Kidney (tissue), 14 donors: ENCODE measurements around the gene KLC1. TPM values are rescaled to one million over a fixed set of nuclear protein-coding genes. Genes with fewer than 3 reads are reported as not detected.

Source experiments
- DNase-seq, 5 donors: peaks; one replicate each; pipeline ENCODE4 v3.0.0-alpha.2; 2013 to 2020
- FAIRE-seq: peaks from 2 replicates; lab custom pipeline; 2012; peaks lifted over from hg19 to GRCh38; lab: Jason Lieb, UNC
- H3K27ac ChIP-seq, 2 donors: one replicate each; pipeline ENCODE4 v1.7.0; 2013; ENCODE audit warnings: low read depth in 2 of 2, low read length in 2 of 2, inconsistent platforms in 1 of 2
- H3K27me3 ChIP-seq: one replicate; pipeline ENCODE4 v1.7.1; 2013; ENCODE audit warnings: low read length, inconsistent platforms; ENCODE audit not compliant: control insufficient read depth, insufficient read depth
- H3K36me3 ChIP-seq, 3 donors: one replicate each; pipeline versions ENCODE4 v1.7.0 to v1.7.1; 2013; ENCODE audit warnings: low read length in 3 of 3, control low read depth in 1 of 3, inconsistent platforms in 1 of 3; ENCODE audit not compliant: insufficient read depth in 3 of 3, control insufficient read depth in 2 of 3
- H3K4me1 ChIP-seq, 3 donors: one replicate each; pipeline versions ENCODE4 v1.7.0 to v1.7.1; 2013; ENCODE audit warnings: low read length in 3 of 3, inconsistent platforms in 1 of 3, low read depth in 1 of 3; ENCODE audit not compliant: control insufficient read depth in 2 of 3, insufficient read depth in 2 of 3
- H3K4me3 ChIP-seq, 3 donors: one replicate each; pipeline versions ENCODE4 v1.7.0 to v1.8.1; 2013; ENCODE audit warnings: low read length in 3 of 3, control low read depth in 1 of 3, inconsistent platforms in 1 of 3
- H3K9ac ChIP-seq, 3 donors: one replicate each; pipeline versions ENCODE4 v1.7.0 to v1.7.1; 2013; ENCODE audit warnings: low read length in 3 of 3, control low read depth in 1 of 3, inconsistent platforms in 1 of 3
- H3K9me3 ChIP-seq, 3 donors: one replicate each; pipeline versions ENCODE4 v1.7.0 to v1.7.1; 2013; ENCODE audit warnings: low read length in 3 of 3, control low read depth in 1 of 3, inconsistent platforms in 1 of 3; ENCODE audit not compliant: control insufficient read depth in 2 of 3, insufficient read depth in 1 of 3
- intact Hi-C: fragments of 100-400 bp; cut with DNase I; formaldehyde crosslinking; loops from one replicate; pipeline ENCODE4 v1.11.1; 2022
- polyA plus RNA-seq: library from polyadenylated mRNA; stranded (reverse); fragments of 350-450 nt; fragmentation: Illumina TruSeq; extraction: RNeasy Lipid Tissue Mini Kit (QIAGEN cat#74804); gene quantifications from one replicate; pipeline ENCODE4 v1.2.3, GENCODE V29; 2014; ENCODE audit warnings: low read depth, low replicate concordance; ENCODE audit not compliant: insufficient read depth
- total RNA-seq: library from RNA; stranded (reverse); fragmentation: NEBNext Ultra II Directional; extraction: Animal tissue kit (Norgen Biotek cat#: 25700); gene quantifications from one replicate; pipeline ENCODE4 v1.2.1, GENCODE V29; 2021
- TF ChIP-seq, protein P1 (sequence below): IDR thresholded peaks from 3 replicates; pipeline ENCODE4 v1.5.1; 2012; ENCODE audit warnings: mild to moderate bottlenecking, moderate library complexity, borderline replicate concordance; ENCODE audit not compliant: insufficient read depth; ENCODE audit errors: extremely low read depth
- donor health status: control.
- donor health status: control.
- donor health status: control.
- donor health status: control.
- donor health status: control.
- donor health status: DM: yes; HTN: yes; CAD: no.
- donor health status: Normal renal cell carcinoma (clear cell type).

The KLC1 gene
- total and polyA plus RNA-seq, 2 donors from 2014 or later: 49.8 to 152 TPM

DNA sequence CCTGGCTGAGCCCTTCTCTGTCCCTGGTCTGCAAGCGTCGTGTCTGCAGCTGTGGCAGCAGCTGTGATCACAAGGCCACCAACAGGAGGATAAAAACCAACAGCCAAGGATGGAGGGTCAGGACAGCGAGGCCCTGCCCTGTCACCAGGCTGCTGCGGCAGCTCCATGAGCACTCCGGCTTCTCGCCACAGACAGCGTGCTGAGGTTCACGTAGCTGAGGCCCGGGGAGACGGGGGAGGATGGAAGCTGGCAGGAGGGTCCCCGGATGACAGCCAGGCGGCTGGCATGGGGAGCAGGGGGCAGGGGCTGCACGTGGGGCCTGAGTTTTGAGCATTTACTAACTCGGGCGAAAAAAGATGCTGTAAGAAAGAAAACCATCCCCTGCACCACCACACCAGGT lies 80.8 kb downstream of the KLC1 start:
- H3K27me3 ChIP-seq: no peaks in the 10 kb centered on the region
- no peak for DNase-seq
- peaks cover 0 to 18% (median 0%) of the 10 kb centered on the region in 3 donors for H3K4me1 ChIP-seq
- no peaks in the 10 kb centered on the region for H3K36me3 ChIP-seq
- no peak overlapping the region for H3K9ac ChIP-seq
- TF ChIP-seq, protein P1, sequence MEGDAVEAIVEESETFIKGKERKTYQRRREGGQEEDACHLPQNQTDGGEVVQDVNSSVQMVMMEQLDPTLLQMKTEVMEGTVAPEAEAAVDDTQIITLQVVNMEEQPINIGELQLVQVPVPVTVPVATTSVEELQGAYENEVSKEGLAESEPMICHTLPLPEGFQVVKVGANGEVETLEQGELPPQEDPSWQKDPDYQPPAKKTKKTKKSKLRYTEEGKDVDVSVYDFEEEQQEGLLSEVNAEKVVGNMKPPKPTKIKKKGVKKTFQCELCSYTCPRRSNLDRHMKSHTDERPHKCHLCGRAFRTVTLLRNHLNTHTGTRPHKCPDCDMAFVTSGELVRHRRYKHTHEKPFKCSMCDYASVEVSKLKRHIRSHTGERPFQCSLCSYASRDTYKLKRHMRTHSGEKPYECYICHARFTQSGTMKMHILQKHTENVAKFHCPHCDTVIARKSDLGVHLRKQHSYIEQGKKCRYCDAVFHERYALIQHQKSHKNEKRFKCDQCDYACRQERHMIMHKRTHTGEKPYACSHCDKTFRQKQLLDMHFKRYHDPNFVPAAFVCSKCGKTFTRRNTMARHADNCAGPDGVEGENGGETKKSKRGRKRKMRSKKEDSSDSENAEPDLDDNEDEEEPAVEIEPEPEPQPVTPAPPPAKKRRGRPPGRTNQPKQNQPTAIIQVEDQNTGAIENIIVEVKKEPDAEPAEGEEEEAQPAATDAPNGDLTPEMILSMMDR: no peak
- H3K4me3 ChIP-seq: no peak overlapping the region
- H3K27ac ChIP-seq: no peak overlapping the region
- intact Hi-C loops: no loop called here
- H3K9me3 ChIP-seq: no peaks in the 10 kb centered on the region
- FAIRE-seq: no peak

DNA sequence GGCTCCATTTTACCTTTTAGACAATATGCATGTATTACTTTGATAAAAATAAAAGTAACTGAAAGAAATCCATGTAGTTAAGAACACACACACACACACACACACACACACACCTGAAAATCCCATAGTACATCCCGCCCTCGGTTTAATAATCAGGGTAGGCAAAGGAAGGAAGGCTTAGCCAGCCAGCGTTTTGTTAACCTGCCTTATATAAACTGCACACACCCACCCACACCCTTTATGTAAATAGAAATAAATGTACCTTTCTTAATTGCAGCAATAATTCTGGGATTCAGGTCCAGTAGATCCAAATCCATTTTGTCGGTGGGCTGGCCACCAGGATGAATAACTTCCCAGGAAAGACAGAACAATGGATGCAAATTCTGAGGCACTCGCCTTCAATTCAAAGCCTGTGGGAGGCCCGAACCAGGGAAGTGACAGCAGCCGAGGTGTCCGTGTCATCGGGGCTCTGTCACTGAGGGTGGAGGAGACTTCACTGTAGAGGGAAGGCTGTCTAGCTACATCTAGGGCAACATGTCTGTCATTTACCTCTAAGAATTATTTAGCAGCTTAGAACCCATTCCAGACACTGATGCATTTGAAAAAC lies 81.9 kb downstream of the KLC1 start:
- no peak overlapping the region for H3K9ac ChIP-seq
- no peak overlapping the region for H3K4me3 ChIP-seq
- peaks cover 0 to 11% (median 0%) of the 10 kb centered on the region in 3 donors for H3K4me1 ChIP-seq
- H3K27me3 ChIP-seq: no peaks in the 10 kb centered on the region
- no peak overlapping the region for H3K27ac ChIP-seq
- DNase-seq (no peak), FAIRE-seq (no peak)
- intact Hi-C loops: no loop called here
- TF ChIP-seq, protein P1: no peak
- no peaks in the 10 kb centered on the region for H3K9me3 ChIP-seq
- H3K36me3 ChIP-seq: no peaks in the 10 kb centered on the region

DNA sequence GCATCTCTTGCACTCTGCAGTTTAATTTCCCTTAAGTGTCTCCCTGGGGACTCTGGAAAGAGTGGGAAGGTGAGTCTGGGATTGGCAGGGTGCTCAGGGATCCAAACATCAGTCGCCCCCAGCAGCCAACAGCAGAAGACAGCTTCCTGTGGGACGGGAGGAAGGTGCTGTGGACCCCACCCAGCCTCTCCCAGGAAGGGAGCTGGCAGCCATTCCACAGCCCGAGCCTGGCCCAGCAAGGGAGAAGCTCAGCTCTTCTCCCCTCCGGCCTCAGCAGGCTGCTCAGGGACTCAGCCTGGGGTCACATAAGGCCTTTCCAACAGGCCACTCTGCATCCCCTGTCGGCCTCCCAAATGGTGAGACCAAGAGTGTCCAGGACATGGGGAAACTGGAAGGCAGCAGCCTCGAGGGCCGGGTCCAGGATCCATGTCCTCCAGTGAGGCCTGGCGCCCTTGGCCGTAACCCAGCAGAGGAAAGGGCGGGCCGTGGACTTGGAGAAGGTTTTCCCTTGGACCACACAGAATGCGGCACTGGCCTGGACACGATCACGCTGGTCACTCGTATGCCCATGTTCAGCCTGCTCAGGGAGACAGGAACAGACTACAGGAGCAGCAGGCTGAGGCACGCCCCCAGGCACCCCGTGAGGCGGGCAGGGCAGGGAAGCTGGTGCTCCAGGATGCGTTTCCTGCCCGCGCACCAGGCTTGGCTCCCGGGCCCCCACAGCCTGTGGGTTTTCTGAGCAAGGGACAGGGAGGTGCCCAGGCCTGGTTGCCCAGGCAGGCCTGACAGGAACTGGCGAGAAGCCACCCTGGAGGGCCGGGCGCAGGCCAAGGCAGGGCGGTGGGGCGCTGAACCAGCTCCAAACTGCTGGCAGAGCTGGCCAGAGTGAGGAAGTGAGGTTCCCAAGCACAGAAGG lies 82.8 kb downstream of the KLC1 start:
- no peak overlapping the region for H3K4me3 ChIP-seq
- peaks cover 0 to 12% (median 3%) of the 10 kb centered on the region in 3 donors for H3K4me1 ChIP-seq
- no peaks in the 10 kb centered on the region for H3K9me3 ChIP-seq
- H3K9ac ChIP-seq: no peak overlapping the region
- TF ChIP-seq, protein P1: no peak
- DNase-seq: peak in 1 of 5 donors; percentile 91
- no peaks in the 10 kb centered on the region for H3K27me3 ChIP-seq
- H3K27ac ChIP-seq: no peak overlapping the region
- no peak for FAIRE-seq
- intact Hi-C loops: no loop called here
- no peaks in the 10 kb centered on the region for H3K36me3 ChIP-seq
